ENCODE results near the gene HLCS.

The HLCS gene

GRCh38 chr21:36766511-36766910 is 200.0 kb downstream of the HLCS start:
- DNase-seq: no peak

GRCh38 chr21:36765229-36765628 is 201.2 kb downstream of the HLCS start:
- no peak for DNase-seq

- no peak for DNase-seq
Observed at GRCh38 chr21:36763305-36763704, 203.2 kb downstream of the HLCS start.

DNA sequence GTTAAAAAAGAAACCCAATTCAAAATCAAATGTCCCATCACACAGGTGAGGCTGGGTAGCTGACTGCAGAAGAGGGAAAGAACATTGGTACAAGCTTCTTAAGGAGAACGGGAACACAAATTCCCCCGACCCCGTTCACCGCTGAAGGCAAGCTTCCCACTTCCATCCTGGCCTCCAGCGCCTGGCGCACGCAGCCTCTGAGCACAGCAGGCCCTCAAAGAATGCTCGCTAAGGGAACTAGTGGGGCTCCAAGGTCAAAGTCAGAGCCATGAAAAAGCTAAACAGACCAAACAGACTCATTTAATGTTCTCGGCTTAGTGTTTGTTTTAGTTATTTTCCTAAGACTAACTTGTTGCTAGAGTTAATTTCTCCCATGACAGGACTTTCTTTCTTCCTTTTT is 203.8 kb downstream of the HLCS start:
- DNase-seq: no peak

GRCh38 chr21:36761685-36762084 is 204.8 kb downstream of the HLCS start:
- no peak for DNase-seq

GRCh38 chr21:36759348-36760083 is 207.0 kb downstream of the HLCS start:
- no peak for DNase-seq

DNA sequence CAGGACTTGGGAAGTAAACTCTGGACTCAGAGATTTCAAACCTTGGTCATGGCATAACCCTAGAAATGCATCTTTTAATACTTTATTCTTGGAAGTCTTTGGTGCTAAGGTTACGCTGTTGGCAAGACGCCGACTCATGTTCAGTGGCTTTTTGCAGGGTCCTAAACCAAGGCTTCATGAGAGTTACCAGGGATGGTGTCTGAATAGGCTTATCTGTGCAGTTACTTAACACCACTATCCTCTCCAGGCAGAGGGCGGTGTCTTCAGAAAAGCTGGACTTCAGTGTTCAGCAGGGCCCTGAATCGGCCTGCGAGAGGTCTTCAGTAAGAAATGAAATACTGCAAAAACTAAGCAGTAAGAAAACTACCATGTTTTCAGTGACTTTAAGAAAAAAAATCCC is 209.3 kb downstream of the HLCS start:
- DNase-seq: no peak

- no peak for DNase-seq
Observed at GRCh38 chr21:36756527-36756926, 209.9 kb downstream of the HLCS start.

- no peak for DNase-seq
Observed at GRCh38 chr21:36754241-36754898, 212.1 kb downstream of the HLCS start.

DNA sequence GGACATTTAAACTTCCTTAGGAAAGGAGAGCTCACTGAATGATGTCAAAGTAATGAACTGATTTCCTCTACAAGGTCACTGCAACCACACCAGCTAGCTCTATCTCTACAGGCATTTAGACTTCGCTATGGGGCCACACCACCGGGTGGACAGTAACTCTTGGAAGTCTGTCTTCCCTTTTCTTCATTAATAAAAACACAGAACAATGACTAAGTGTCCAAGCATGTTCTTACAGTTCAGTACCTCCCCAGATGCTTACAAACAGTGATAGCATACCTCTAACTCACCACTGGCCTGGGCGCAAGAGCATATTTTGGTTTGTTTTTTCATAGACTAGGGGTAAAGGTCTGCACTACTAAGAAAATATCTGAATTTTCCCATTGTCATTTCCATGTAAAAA is 212.9 kb downstream of the HLCS start:
- no peak for DNase-seq

GRCh38 chr21:36751383-36751782 is 215.1 kb downstream of the HLCS start:
- no peak for DNase-seq

GRCh38 chr21:36750576-36750959 is 215.9 kb downstream of the HLCS start:
- no peak for DNase-seq

- DNase-seq: no peak
Observed at GRCh38 chr21:36749935-36750575, 216.4 kb downstream of the HLCS start.

DNA sequence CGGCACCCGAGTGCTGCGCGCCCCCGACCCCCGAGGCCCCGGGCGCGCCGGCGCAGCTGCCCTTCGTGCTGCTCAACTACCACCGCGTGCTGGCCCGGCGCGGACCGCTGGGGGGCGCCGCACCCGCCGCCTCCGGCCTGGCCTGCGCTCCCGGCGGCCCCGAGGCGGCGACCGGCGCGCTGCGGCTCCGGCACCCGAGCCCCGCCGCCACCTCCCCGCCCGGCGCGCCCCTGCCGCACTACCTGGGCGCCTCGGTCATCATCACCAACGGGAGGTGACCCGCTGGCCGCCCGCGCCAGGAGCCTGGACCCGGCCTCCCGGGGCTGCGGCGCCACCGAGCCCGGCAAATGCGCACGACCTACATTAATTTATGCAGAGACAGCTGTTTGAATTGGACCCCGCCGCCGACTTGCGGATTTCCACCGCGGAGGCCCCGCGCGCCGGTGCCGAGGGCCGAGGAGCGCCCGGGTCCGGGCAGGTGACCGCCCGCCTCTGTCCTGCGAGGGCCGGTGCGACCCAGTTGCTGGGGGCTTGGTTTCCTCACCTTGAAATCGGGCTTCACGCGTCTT is 218.6 kb downstream of the HLCS start:
- no peak for DNase-seq

DNA sequence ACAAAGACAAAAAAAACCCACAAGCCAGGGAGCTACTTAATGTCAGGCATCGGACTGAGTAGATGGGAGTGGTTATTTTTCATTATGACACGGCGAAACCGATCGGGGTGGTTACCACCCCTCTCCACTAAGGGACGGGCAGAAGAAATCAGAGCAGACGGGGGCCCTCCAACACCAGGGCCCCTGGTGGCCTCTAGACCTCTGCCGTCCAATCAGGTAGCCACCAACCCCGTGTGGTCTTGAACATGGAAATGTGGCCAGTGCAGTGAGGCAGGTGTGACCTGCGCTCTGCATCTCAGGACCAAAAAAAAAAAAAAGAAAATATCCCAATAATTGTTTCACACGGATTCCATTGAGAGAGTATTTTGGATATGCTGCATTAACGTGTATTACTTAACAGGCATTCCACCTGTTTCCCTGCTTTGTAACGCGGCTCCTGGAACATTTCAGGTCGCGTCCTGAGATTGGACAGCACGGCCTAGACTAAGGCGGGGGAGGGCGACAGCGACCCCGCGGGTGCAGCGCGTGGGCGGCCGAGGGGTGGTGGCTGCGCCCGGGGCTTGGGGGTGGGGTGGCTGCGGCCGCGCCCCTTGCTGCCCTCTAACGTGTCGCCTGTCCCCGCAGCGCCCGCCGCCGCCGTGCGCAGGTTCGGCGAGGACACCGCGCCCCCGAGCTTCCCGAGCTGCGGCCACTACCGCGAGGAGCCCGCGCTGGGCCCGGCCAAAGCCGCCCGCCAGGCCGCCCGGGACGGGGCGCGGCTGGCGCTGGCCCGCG is 219.2 kb downstream of the HLCS start:
- no peak for DNase-seq

- no peak for DNase-seq
Observed at GRCh38 chr21:36745459-36745858, 221.0 kb downstream of the HLCS start.

- DNase-seq: no peak
Observed at GRCh38 chr21:36744560-36745231, 221.8 kb downstream of the HLCS start.

GRCh38 chr21:36744190-36744559 is 222.3 kb downstream of the HLCS start:
- no peak for DNase-seq

GRCh38 chr21:36743446-36743845 is 223.0 kb downstream of the HLCS start:
- DNase-seq: no peak

DNA sequence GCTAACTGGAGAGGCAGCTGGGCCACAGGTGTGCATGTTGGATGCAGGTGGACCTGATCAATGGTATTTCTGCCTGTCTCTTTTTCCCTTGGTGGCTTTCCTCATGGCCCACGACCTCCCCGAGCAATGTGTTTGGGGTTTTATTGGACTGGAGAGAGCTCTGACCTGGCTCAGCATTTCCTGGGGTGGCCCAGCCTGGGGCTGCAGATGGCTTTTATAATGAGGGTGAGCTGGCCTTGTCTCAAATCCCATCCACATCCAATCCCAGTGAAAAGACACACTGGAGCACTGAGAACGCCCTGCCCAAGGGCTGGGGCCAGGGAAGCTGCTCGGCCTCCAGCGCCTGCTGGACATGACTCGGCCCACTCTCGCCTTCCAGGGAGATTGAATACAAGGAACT is 223.5 kb downstream of the HLCS start:
- DNase-seq: no peak

DNA sequence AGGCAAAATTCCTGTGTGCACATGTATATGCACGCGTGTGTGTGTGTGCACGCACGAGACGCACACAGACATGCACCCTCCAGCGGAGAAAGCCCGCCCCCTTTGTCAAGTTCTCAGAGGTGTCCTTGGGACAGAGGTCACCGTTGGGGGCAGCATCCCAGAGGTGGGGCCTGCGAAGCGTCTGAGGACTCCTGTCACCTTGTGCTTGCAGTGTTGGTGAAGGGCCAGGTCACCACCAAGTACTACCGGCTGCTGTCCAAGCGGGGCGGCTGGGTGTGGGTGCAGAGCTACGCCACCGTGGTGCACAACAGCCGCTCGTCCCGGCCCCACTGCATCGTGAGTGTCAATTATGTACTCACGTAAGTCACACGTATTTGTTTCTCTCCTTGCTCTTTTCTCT is 225.0 kb downstream of the HLCS start:
- no peak for DNase-seq

DNA sequence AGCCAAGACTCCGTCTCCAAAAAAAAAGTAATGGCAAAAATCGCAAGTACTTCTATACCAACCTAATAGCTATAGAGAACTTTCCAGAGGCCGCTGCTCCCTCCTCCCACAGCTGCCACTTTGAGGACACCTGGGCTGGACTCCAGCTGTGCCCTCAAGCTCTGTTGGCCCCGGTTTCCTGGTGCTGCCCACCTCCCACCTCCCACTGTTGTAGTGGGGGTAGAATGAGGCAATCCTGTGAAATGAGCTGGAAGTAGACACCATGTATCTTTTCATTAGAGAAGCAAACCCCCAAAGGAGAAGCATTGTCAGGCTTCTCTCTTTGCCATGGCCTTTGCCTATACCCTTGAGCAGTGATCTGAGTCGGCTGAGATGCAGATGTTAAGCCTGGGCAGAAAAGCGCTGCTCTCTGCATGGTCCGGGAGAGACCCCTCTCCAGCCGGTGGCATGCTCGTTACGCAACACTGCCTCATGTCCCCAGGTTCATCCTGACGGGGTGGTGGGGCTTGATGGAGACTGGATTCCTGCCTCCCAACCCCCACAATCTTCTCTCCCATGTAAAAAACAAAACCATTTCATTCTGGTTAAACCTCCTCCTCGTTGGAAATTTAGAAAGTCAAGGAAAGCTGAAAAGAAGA is 227.9 kb downstream of the HLCS start:
- no peak for DNase-seq

All from AML-193 (cell line).